Stimulated activated CD4-positive, alpha-beta T cell treated with anti-CD3 and anti-CD28 coated beads, Interleukin-1b, Interleukin-23, amount 100 ng/mL, for 4 hours (primary cell): ENCODE data around the gene KLHL30.

Source experiments
- DNase-seq, 2 donors: peaks; one replicate each; pipeline ENCODE4 v3.0.0-alpha.2; 2020; ENCODE audit warnings: low read depth in 2 of 2

The KLHL30 gene

GRCh38 chr2:238174701-238175100 is 36.2 kb downstream of the KLHL30 start:
- no peak for DNase-seq

GRCh38 chr2:238176613-238177012 is 38.1 kb downstream of the KLHL30 start:
- DNase-seq = no peak

GRCh38 chr2:238180554-238180953 is 42.1 kb downstream of the KLHL30 start:
- no peak for DNase-seq

- no peak for DNase-seq
Measured at GRCh38 chr2:238182362-238182761, 43.9 kb downstream of the KLHL30 start.

- no peak for DNase-seq
Measured at GRCh38 chr2:238183821-238184220, 45.4 kb downstream of the KLHL30 start.

- no peak for DNase-seq
Measured at GRCh38 chr2:238187618-238188548, 49.4 kb downstream of the KLHL30 start.

- no peak for DNase-seq
Measured at GRCh38 chr2:238190445-238190844, 52.0 kb downstream of the KLHL30 start.
